ENCODE data around the gene CYP27B1.

DNA sequence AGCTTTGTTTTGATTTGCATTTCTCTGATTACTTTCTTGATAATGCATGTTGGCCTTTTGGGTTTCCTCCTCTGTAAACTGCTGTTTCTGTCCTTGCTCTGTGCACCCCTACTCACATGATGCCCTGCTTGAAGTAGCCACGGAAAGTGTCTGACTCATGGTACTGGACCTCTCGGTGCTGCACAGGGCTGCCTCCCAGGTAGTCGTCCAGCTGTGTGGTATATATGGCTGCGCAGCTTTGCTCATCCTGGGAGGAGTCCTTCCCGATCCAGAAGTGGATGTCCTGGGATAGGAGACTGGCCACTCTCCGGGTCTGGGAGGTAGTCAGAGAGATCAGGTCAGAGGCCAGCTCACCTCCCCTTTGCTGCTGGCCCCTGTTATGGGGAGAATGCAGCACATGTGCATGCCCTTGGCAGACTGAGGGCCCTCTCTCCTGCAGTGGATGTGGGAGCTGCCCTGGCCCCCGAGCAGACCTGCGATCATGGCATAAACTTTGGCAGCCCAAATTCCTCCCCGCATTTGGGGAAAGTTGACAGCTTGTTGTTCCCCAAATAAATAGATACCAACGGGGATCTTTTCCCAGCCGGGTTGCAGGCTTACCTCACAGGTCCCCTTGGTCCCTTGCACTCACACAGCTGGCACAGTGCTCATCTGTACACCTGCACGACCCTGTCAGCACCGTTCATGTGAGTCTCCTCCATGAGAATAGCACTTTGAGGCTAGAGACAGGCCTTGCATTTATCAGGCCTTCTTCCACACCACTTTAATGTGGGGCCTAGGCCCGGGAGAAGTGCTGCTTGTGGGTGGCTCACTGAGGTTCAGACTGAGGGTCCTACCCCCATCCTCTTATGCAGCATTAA, 46.5 kb upstream of the CYP27B1 start:
- TF ChIP-seq, protein P1, sequence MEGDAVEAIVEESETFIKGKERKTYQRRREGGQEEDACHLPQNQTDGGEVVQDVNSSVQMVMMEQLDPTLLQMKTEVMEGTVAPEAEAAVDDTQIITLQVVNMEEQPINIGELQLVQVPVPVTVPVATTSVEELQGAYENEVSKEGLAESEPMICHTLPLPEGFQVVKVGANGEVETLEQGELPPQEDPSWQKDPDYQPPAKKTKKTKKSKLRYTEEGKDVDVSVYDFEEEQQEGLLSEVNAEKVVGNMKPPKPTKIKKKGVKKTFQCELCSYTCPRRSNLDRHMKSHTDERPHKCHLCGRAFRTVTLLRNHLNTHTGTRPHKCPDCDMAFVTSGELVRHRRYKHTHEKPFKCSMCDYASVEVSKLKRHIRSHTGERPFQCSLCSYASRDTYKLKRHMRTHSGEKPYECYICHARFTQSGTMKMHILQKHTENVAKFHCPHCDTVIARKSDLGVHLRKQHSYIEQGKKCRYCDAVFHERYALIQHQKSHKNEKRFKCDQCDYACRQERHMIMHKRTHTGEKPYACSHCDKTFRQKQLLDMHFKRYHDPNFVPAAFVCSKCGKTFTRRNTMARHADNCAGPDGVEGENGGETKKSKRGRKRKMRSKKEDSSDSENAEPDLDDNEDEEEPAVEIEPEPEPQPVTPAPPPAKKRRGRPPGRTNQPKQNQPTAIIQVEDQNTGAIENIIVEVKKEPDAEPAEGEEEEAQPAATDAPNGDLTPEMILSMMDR (conservative IDR thresholded peaks at IDR 0.05 in 1 of 2, IDR thresholded peaks at IDR 0.05 in 1 of 2; ENCODE audit: extremely low read depth in 1 of 2, insufficient read depth in 1 of 2, low read depth in 1 of 2, low read length in 2 of 2), result no peak
- no peak for TF ChIP-seq EZH2 (IDR thresholded peaks at IDR 0.05; ENCODE audit: borderline replicate concordance, low read length)

Data from mammary epithelial cell (primary cell).